Activated T-cell treated with anti-CD3 and anti-CD28 coated beads for 24 hours (primary cell): ENCODE results near the gene RDH12.
A peak's percentile ranks its signal among the peaks of the same experiment; 100 is the strongest.
"Not testable (repeated sequence)": the region's sequence is repeated elsewhere in the genome, so short reads cannot be mapped to it uniquely, and the experiment has no call there.

Experiments used
- DNase-seq: peaks from one replicate; pipeline ENCODE4 v3.0.0-alpha.2; 2020; ENCODE audit warnings: low read depth

Gene RDH12

GRCh38 chr14:67701492-67701891 lies at the start of gene RDH12:
Gene RDH12 (plus strand): TSS chr14:67701886. CDS start chr14:67722643, 20,757 bp downstream.
- not testable (repeated sequence) for DNase-seq

GRCh38 chr14:67652189-67652588 lies 49.5 kb upstream of the RDH12 start:
- no peak for DNase-seq

GRCh38 chr14:67653651-67654280 lies 47.9 kb upstream of the RDH12 start:
- no peak for DNase-seq

GRCh38 chr14:67663633-67664032 lies 38.1 kb upstream of the RDH12 start:
- no peak for DNase-seq

- DNase-seq = no peak
These were observed 35.8 kb upstream of the RDH12 start for GRCh38 chr14:67665868-67666267.

GRCh38 chr14:67666750-67667449 lies 34.8 kb upstream of the RDH12 start:
- DNase-seq = peak; percentile 4

- DNase-seq = no peak
These were observed 33.1 kb upstream of the RDH12 start for GRCh38 chr14:67668559-67668958.

- DNase-seq = no peak
These were observed 28.2 kb upstream of the RDH12 start for GRCh38 chr14:67673451-67673850.

- DNase-seq = peak; percentile 46
These were observed 27.6 kb upstream of the RDH12 start for GRCh38 chr14:67674139-67674479.

- DNase-seq = peak; percentile 74
These were observed 27.0 kb upstream of the RDH12 start, which contains the start of gene VTI1B for GRCh38 chr14:67674480-67675218. Gene VTI1B (minus strand): TSS chr14:67674632. CDS start chr14:67674489, 143 bp downstream.

GRCh38 chr14:67675219-67675582 lies 26.5 kb upstream of the RDH12 start:
- no peak for DNase-seq

GRCh38 chr14:67679006-67679405 lies 22.7 kb upstream of the RDH12 start:
- no peak for DNase-seq

GRCh38 chr14:67680121-67680602 lies 21.5 kb upstream of the RDH12 start:
- DNase-seq = no peak

- no peak for DNase-seq
These were observed 20.7 kb upstream of the RDH12 start for GRCh38 chr14:67680941-67681340.

GRCh38 chr14:67683842-67684241 lies 17.8 kb upstream of the RDH12 start:
- DNase-seq = no peak

- DNase-seq = no peak
These were observed 11.7 kb upstream of the RDH12 start for GRCh38 chr14:67690011-67690410.

- DNase-seq = peak; percentile 64
These were observed 6.8 kb upstream of the RDH12 start for GRCh38 chr14:67694791-67695393.

- peak; percentile 69 for DNase-seq
These were observed 6.2 kb upstream of the RDH12 start, which contains the start of gene RDH11 for GRCh38 chr14:67695394-67695949. Gene RDH11 (minus strand): TSS chr14:67695764. CDS start chr14:67695703, 61 bp downstream.

GRCh38 chr14:67697006-67697405 lies 4.7 kb upstream of the RDH12 start:
- DNase-seq = no peak

GRCh38 chr14:67698179-67698578 lies 3.5 kb upstream of the RDH12 start:
- DNase-seq = no peak

GRCh38 chr14:67703997-67704396 lies 2.3 kb downstream of the RDH12 start:
- no peak for DNase-seq

GRCh38 chr14:67704484-67705089 lies 2.9 kb downstream of the RDH12 start:
- DNase-seq = peak; percentile 21
